GM18517 (cell line): ENCODE results near the gene MYRIP.
"Not testable (repeated sequence)": the region's sequence is repeated elsewhere in the genome, so short reads cannot be mapped to it uniquely, and the experiment has no call there.

Experiments used
- ATAC-seq: cut with Tn5 transposase; IDR thresholded peaks from one replicate; pipeline ENCODE4 v1.9.1; 2021; ENCODE audit warnings: mild to moderate bottlenecking, moderate library complexity; ENCODE audit not compliant: unreplicated experiment

Gene MYRIP

DNA sequence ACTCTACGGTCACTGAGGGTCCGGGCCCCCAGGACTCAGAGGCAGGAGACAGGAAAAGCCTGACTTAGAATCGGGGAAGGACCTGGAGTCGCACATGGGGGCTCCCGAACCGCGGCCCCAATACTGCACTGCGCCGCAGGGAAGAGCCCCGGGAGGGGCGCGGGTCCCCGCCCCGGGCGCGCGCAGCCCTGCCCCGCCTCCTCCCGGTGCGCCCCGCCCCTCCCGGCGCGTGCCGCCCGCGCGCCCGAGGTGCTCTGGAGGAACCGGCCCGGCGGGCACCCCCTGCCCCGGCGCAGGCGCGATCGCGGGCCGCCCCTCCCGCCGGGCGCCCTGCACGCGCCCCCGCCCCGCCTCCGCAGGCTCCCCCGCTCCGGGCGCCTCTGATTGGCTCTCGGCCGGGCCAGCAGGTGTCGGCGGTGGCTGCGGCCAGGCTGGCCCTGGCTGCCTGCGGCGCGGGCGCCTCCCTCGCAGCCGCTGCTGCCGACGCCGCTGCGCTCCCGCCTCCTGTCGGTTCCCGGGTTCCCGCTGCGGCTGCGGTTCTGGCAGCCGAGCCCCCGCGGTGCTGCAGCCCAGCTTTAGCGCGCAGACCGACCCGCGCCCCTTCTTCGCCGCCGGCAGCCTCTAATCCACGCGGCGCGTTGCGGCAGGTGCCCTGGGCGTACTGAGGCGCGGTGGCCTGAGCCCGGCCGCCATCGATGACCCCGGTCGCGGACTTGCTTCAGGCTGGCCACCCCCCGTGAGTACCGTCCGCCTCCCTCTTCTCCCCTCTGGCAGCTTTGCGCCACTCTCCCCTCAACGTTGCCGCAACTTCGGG is at the start of gene MYRIP:
TSS of gene MYRIP (plus strand) at position 429 of the 814 bp plus-strand sequence. CDS start 91,208 bp downstream, outside the sequence.
- ATAC-seq: peak; percentile 62

DNA sequence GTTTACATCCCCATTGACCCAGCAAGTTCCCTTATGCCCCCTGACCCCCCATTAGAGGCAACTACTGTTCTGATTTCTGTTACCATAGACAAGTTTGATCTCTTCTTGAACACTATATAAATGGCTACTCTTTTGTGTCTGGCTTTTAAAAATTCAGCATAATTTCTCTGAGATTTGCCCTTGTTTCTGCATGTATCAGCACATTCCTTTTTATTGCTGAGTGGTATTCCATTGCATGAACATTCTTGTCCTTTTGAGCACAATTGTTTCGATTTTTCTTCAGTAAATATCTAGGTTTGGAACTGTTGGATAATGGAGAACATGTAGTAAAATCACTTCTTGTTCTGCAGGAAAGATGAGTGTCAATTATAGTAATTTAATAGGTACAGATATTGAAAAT is 49.1 kb upstream of the MYRIP start:
- ATAC-seq: no peak

DNA sequence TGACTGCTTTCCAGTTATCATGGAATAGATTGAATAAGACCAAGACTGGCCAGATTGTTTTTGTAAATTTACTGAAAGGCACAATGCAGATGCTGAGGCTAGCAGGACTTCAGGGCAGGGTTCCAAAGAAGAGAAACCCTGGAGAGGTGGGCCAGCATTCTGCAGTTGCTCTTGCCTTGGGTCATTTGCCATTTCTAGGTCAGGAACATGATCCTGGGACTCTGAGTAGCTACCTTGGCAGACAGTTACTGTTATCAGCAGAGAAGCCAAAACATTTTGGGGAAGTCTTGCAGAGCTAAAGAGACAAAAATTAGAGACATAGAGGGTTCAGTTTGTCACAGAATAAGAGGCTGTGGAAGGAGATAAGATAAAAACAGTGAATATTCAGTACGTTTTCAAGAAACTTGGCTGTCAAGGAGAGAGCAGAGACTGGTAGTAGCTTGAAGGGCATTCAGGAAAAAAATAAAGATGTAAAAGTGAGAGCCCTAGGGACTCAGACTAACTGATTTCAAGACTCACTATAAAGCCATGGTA is 46.8 kb upstream of the MYRIP start:
- ATAC-seq: no peak

DNA sequence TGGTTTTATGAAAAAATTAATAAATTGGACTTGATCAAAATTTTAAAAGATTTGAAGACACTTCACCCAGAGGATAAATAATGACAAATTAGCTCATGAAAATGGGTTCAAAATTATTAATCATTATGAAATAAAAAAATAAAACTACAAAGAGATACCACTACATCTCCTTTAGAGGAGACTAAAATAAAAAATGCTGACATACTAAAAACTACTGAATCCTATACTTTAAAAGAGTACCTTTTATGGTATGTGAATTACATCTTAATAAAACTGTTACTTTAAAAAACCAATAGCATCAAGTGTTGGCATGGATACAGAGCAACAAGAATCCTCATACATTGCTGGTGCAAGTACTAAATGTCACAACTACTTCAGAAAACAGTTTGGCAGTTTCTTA is 46.0 kb upstream of the MYRIP start:
- ATAC-seq: no peak

- ATAC-seq: no peak
Observed at GRCh38 chr3:39765575-39765974, 43.8 kb upstream of the MYRIP start.

- ATAC-seq: no peak
Observed at GRCh38 chr3:39766433-39766832, 43.0 kb upstream of the MYRIP start.

- not testable (repeated sequence) for ATAC-seq
Observed at GRCh38 chr3:39766909-39767308, 42.5 kb upstream of the MYRIP start.

DNA sequence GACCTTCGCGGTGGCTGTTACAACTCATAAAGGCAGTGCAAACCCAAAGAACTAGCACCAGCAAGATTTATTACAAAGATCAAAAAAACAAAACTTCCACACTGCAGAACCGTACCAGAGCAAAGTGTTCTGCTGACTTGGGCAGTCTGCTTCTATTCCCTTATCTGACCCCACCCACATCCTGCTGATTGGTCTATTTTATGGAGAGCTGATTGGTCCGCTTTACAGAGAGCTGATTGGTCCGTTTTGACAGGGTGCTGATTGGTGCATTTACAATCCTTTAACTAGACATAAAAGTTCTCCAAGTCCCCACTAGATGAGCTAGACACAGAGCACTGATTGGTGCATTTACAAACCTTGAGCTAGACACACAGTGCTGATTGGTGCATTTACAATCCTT is 31.2 kb upstream of the MYRIP start:
- not testable (repeated sequence) for ATAC-seq

DNA sequence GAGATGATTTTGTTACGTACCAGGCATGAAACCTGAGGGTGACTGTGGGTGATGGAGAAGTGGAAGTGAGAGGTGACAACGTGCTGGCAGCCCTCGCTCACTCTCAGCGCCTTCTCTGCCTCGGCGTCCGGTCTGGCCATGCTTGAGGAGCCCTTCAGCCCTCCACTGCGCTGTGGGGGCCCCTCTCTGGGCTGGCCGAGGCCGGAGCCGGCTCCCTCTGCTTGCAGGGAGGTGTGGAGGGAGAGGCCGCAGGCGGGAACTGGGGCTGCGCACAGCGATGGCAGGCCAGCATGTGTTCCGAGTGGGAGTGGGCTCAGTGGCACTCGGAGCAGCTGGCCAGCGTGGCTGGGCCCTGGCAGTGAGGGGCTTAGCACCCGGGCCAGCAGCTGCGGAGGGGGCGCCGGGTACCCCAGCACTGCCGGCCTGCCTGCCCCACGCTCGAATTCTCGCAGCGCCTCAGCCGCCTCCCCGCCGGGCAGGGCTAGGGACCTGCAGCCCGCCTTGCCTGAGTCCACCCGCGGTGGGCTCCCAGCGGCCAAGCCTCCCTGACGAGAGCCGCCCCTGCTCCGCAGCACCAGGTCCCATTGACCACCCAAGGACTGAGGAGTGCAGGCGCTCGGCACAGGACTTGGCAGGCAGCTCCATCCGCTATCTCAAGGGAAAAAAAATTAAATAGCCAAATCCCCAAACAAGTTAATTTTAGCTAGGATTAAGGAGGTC is 29.7 kb upstream of the MYRIP start:
- ATAC-seq: no peak

GRCh38 chr3:39780352-39780751 is 29.1 kb upstream of the MYRIP start:
- no peak for ATAC-seq

DNA sequence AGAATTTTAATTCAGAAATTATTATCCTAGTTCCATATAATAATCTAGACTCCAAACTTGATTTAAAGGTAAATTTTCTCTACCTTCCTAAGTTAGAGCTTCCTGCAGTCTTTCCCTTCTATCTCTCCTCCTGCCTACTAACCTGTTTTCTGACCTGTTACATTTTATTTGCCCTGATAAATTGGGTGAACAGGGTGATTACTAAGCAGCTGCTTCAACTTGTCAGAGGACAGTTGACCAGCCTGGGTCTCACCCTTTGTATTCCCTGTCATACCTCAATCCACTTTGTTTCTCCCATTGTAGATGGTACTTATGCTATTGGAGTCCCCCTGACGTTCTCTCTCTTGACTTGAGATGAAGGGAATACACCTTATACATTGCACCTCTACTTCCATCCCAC is 28.4 kb upstream of the MYRIP start:
- ATAC-seq: no peak

- no peak for ATAC-seq
Observed at GRCh38 chr3:39781632-39782031, 27.8 kb upstream of the MYRIP start.

DNA sequence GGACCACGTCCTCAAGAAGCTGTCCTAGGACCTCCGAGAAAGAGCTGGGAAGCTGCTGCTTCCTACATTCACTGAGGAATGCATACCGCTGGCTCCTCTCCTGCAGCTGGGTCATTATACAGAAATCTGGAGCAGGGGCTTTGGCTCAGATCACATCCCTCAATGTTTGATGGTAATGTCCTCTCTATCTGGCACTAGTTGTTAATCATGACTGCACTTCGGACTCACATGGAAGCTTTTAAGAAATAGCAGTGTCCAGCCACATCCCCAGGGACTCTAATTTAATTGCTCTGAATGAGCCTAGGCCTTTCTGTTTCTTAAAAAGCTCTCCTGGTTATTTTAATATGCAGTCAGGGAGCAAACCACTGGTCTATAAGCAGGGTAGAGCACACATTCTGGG is 25.7 kb upstream of the MYRIP start:
- no peak for ATAC-seq

DNA sequence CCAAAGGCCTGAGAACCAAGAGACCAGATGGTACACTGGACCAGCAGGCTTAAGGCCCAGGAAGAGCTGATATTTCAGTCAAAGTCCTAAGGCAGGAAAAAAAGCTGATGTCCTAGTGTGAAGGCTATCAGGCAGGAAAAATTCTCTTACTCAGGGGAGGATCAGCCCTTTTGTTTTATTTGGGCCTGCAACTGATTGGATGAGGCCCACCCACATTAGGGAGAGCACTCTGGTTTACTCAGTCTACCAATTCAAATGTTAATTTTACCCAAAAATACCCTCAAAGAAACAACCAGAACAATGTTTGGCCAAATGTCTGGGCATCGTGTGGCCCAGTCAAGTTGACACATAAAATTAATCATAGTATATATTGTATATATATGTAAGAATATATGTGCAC is 24.5 kb upstream of the MYRIP start:
- ATAC-seq: no peak

DNA sequence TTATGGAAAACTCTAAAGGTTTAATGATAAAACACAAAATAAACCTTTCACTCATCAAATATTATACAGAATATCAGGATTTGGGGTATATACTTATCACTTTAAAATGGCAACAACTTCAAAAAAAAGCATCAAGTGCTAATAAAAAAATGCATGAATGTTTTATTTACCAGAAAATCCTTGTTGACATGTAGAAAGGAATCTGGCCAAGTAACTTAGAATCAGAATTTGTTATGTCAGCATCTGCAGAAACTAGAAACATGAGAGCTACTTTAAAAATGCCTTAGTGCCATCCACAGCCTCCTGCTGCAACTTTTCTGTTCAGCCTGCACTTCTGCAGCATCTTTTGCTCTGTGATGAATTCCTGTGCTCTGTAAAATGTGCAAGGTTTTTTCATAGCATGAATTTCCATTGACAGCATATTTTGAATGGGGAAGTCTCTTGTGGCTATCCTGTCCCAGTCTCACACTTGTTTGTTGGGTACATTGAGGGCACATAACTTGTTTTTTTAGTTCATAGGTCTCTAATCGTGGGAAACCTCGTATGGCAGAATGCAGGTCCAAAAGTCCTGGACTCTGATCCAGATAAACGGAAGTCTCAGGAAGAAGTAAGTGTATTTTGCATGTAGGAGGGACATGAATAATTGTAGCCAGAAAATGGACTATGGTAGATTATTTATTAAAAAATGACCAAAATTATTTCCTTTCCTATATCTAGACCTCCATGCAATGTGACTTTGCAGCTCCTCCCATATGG is 21.1 kb upstream of the MYRIP start:
- no peak for ATAC-seq

DNA sequence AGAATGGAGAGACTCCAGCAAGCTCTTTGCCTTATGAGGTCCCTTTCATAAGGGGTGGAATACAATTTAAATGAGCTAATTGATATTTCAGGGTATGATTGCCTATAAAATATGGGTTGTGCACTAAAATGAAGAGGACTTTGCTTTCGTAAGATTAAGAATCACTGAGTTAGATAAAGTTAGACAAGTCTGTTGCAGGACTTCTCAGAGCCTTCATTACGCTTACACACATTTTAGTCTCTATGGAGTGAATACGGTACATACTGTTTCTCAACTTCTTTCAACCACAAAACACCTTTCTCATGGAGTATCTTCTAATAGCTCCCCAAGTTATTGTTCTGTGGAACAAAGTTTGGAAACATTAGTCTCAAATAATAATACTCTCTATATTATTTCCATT is 17.8 kb upstream of the MYRIP start:
- ATAC-seq: no peak

- ATAC-seq: no peak
Observed at GRCh38 chr3:39794880-39795279, 14.5 kb upstream of the MYRIP start.

DNA sequence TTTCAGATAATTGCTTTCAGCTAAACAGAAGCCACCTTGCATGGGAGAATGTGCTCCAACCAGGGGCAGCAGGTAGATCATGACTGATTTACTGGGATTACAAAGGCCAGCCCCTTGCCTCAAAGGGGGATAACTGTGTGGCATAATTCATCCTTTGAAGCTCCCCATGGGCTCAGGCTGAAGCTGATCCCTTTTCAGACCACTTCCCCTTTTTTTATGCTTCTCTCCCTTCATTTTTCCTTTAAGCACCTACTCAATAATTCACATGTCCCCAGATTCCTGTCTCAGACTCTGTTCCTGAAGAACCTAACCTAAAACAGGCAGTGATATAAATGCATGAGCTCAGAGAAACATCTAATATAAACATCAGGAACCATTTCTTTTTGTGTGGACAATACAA is 8.2 kb upstream of the MYRIP start:
- no peak for ATAC-seq

DNA sequence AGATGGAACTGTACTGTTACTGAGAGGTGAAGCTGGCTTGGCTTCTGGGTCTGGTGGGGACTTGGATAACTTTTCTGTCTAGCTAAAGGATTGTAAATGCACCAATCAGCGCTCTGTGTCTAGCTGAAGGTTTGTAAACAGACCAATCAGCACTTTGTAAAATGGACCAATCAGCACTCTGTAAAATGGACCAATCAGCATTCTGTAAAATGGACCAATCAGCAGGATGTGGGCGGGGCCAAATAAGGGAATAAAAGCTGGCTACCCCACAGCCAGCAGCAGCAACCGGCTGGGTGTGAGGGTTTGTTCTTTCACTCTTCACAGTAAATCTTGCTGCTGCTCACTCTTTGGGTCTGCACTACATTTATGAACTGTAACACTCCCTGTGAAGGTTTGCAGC is 6.9 kb upstream of the MYRIP start:
- not testable (repeated sequence) for ATAC-seq

- ATAC-seq: no peak
Observed at GRCh38 chr3:39803956-39804355, 5.5 kb upstream of the MYRIP start.

DNA sequence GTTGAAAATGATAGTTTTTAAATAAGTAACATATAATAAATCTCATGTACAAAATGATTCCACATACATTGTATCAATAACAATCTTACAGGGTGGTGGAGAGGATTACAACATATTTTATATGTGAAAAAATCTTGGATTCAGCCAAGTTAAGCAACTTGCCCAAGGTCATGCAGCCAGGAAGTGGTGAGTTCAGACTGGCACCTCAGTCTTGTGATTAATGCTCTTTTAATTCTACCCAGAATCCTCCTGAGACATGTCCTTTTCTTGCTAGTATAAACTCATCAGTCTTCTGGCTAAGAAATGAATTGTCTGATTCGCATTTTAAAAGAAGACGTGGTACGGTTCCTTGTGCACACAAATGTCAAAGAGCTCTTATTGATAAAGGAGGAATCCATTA is 4.5 kb upstream of the MYRIP start:
- no peak for ATAC-seq
